ENCODE data around the gene AFF4.
"Not testable (repeated sequence)": the region's sequence is repeated elsewhere in the genome, so short reads cannot be mapped to it uniquely, and the experiment has no call there.

AFF4 gene

GRCh38 chr5:132971483-132972435 is 8.3 kb upstream of the AFF4 start:
- no peak for DNase-seq (ENCODE audit: extremely low spot score)
- ChIA-PET POLR2A (no interaction called here), CTCF (no interaction called here)
- TF ChIP-seq CTCF (IDR thresholded peaks at IDR 0.05; ENCODE audit: control extremely low read depth, extremely low read depth, low read depth, missing control alignments) = no peak

- ChIA-PET CTCF (no interaction called here), POLR2A (no interaction called here)
- DNase-seq (ENCODE audit: extremely low spot score) = no peak
Measured at GRCh38 chr5:132965120-132965519, 1.7 kb upstream of the AFF4 start.

GRCh38 chr5:132962429-132963021 is 909 bp downstream of the AFF4 start:
- peak; percentile 38 for DNase-seq (ENCODE audit: extremely low spot score)
- no peak for TF ChIP-seq CTCF (IDR thresholded peaks at IDR 0.05; ENCODE audit: control extremely low read depth, extremely low read depth, low read depth, missing control alignments)
- POLR2A ChIA-PET = interaction anchor here (0.6 to 1.9 kb wide), 6 partner anchors 12 to 89 kb away, joined by 3 to 14 read pairs (median 4); partner anchors contain the start of gene HSPA4
- CTCF ChIA-PET = interaction anchor here (1.1 to 1.3 kb wide), 2 partner anchors 19 to 70 kb away, joined by 4 read pairs; no protein-coding TSS in a partner anchor

More at GRCh38 chr5:132965120-132965519, 1.7 kb upstream of the AFF4 start:
- no peak for TF ChIP-seq CTCF (IDR thresholded peaks at IDR 0.05; ENCODE audit: control extremely low read depth, extremely low read depth, low read depth, missing control alignments)

GRCh38 chr5:132961887-132962286 is 1.5 kb downstream of the AFF4 start:
- CTCF ChIA-PET = interaction anchor here (1.1 to 1.3 kb wide), 2 partner anchors 19 to 71 kb away, joined by 4 read pairs; no protein-coding TSS in a partner anchor
- POLR2A ChIA-PET = interaction anchor here (0.6 to 1.9 kb wide), 4 partner anchors 12 to 90 kb away, joined by 3 to 14 read pairs (median 4); partner anchors contain the start of gene HSPA4
- no peak for DNase-seq (ENCODE audit: extremely low spot score)
- no peak for TF ChIP-seq CTCF (IDR thresholded peaks at IDR 0.05; ENCODE audit: control extremely low read depth, extremely low read depth, low read depth, missing control alignments)

GRCh38 chr5:132961123-132961815 is 2.2 kb downstream of the AFF4 start:
- not testable (repeated sequence) for DNase-seq (ENCODE audit: extremely low spot score)
- POLR2A ChIA-PET = interaction anchor here (0.6 kb wide), 1 partner anchor 620 kb away, joined by 4 read pairs; no protein-coding TSS in a partner anchor
- CTCF ChIA-PET = interaction anchor here (1.1 kb wide), 1 partner anchor 18 kb away, joined by 4 read pairs; no protein-coding TSS in a partner anchor

GRCh38 chr5:132956166-132956799 is 7.2 kb downstream of the AFF4 start:
- DNase-seq (ENCODE audit: extremely low spot score); CTCF ChIA-PET; POLR2A ChIA-PET: not testable (repeated sequence)

GRCh38 chr5:132953710-132954109 is 9.7 kb downstream of the AFF4 start:
- POLR2A ChIA-PET = no interaction called here
- no peak for DNase-seq (ENCODE audit: extremely low spot score)
- no peak for TF ChIP-seq CTCF (IDR thresholded peaks at IDR 0.05; ENCODE audit: control extremely low read depth, extremely low read depth, low read depth, missing control alignments)
- CTCF ChIA-PET = interaction anchor here (1.6 kb wide), 1 partner anchor 11 kb away, joined by 5 read pairs; no protein-coding TSS in a partner anchor

Measured in GM10248 (cell line).